Measurements from ENCODE around the gene TNNI2. TPM values are rescaled to one million over a fixed set of nuclear protein-coding genes. Genes with fewer than 3 reads are reported as not detected.

TNNI2 gene
- total RNA-seq, 1 experiment from 2014 or later: 0.55 TPM

- DNase-seq (peak; percentile 15), ATAC-seq (no peak)
- no peaks in the 10 kb centered on the region for H3K9me2 ChIP-seq (replicated peaks; ENCODE audit: low read length)
- no peaks in the 10 kb centered on the region for H4K20me1 ChIP-seq (ENCODE audit: low read length)
- ChIA-PET CTCF (no interaction called here), POLR2A (ENCODE audit: unreplicated experiment) (no interaction called here)
- no peak overlapping the region for H3K9ac ChIP-seq (ENCODE audit: low read length)
- no peaks in the 10 kb centered on the region for H3K27me3 ChIP-seq (ENCODE audit: low read length)
- no peaks in the 10 kb centered on the region for H3F3A ChIP-seq (ENCODE audit: low read length, unreplicated experiment)
- H3K79me2 ChIP-seq (ENCODE audit: low read length): no peaks in the 10 kb centered on the region
- H2AFZ ChIP-seq (ENCODE audit: low read length): no peak overlapping the region
- no peak overlapping the region for H3K4me3 ChIP-seq (ENCODE audit: low read length)
- no peaks in the 10 kb centered on the region for H3K4me1 ChIP-seq (ENCODE audit: insufficient read depth, low read length)
- H3K27ac ChIP-seq (ENCODE audit: low read length): no peak overlapping the region
- TF ChIP-seq EZH2 (IDR thresholded peaks at IDR 0.05; ENCODE audit: low read length, unreplicated experiment): no peak
- no peak for TF ChIP-seq CTCF (conservative IDR thresholded peaks at IDR 0.05; ENCODE audit: low read depth, low read length)
- no peak for TF ChIP-seq EZH2phosphoT487 (IDR thresholded peaks at IDR 0.05; ENCODE audit: borderline replicate concordance, low read length)
- no peaks in the 10 kb centered on the region for H3K9me3 ChIP-seq (ENCODE audit: low read length)
- no TSS peak for BruUV-seq (replicated peaks)
- intact Hi-C loops (cut with micrococcal nuclease): no loop called here
- H3K36me3 ChIP-seq (ENCODE audit: low read depth, low read length): no peaks in the 10 kb centered on the region
- H3K4me2 ChIP-seq (ENCODE audit: low read length): no peak overlapping the region
These were observed 21.3 kb upstream of the TNNI2 start for GRCh38 chr11:1817511-1817910.

GRCh38 chr11:1819074-1819473 is 19.7 kb upstream of the TNNI2 start:
- Histone ChIP-seq H3K9me2 (replicated peaks; ENCODE audit: low read length) (no peaks in the 10 kb centered on the region), H3K27me3 (ENCODE audit: low read length) (no peaks in the 10 kb centered on the region), H3K36me3 (ENCODE audit: low read depth, low read length) (no peaks in the 10 kb centered on the region), H3K4me1 (ENCODE audit: insufficient read depth, low read length) (no peaks in the 10 kb centered on the region), H3K79me2 (ENCODE audit: low read length) (no peaks in the 10 kb centered on the region), H3K4me3 (ENCODE audit: low read length) (no peak overlapping the region), H2AFZ (ENCODE audit: low read length) (no peak overlapping the region), H3K27ac (ENCODE audit: low read length) (no peak overlapping the region), H3F3A (ENCODE audit: low read length, unreplicated experiment) (no peaks in the 10 kb centered on the region), H3K9me3 (ENCODE audit: low read length) (no peaks in the 10 kb centered on the region), H4K20me1 (ENCODE audit: low read length) (no peaks in the 10 kb centered on the region), H3K9ac (ENCODE audit: low read length) (no peak overlapping the region), H3K4me2 (ENCODE audit: low read length) (no peak overlapping the region)
- ChIA-PET CTCF (no interaction called here), POLR2A (ENCODE audit: unreplicated experiment) (no interaction called here)
- BruUV-seq (replicated peaks): no TSS peak
- ATAC-seq: no peak
- intact Hi-C loops (cut with micrococcal nuclease): no loop called here
- TF ChIP-seq CTCF (conservative IDR thresholded peaks at IDR 0.05; ENCODE audit: low read depth, low read length) (no peak), EZH2phosphoT487 (IDR thresholded peaks at IDR 0.05; ENCODE audit: borderline replicate concordance, low read length) (no peak), EZH2 (IDR thresholded peaks at IDR 0.05; ENCODE audit: low read length, unreplicated experiment) (no peak)
- no peak for DNase-seq

- H3K9me2 ChIP-seq (replicated peaks; ENCODE audit: low read length): no peaks in the 10 kb centered on the region
- BruUV-seq (replicated peaks): no TSS peak
- H3K4me2 ChIP-seq (ENCODE audit: low read length): no peak overlapping the region
- no peak overlapping the region for H2AFZ ChIP-seq (ENCODE audit: low read length)
- no peaks in the 10 kb centered on the region for H3F3A ChIP-seq (ENCODE audit: low read length, unreplicated experiment)
- no peaks in the 10 kb centered on the region for H3K4me1 ChIP-seq (ENCODE audit: insufficient read depth, low read length)
- TF ChIP-seq EZH2phosphoT487 (IDR thresholded peaks at IDR 0.05; ENCODE audit: borderline replicate concordance, low read length): no peak
- no peak for TF ChIP-seq EZH2 (IDR thresholded peaks at IDR 0.05; ENCODE audit: low read length, unreplicated experiment)
- TF ChIP-seq CTCF (conservative IDR thresholded peaks at IDR 0.05; ENCODE audit: low read depth, low read length): no peak
- no peaks in the 10 kb centered on the region for H3K36me3 ChIP-seq (ENCODE audit: low read depth, low read length)
- DNase-seq: peak; percentile 43
- CTCF ChIA-PET: no interaction called here
- no peak overlapping the region for H3K27ac ChIP-seq (ENCODE audit: low read length)
- intact Hi-C loops (cut with micrococcal nuclease): no loop called here
- no peak overlapping the region for H3K4me3 ChIP-seq (ENCODE audit: low read length)
- H4K20me1 ChIP-seq (ENCODE audit: low read length): no peaks in the 10 kb centered on the region
- H3K9me3 ChIP-seq (ENCODE audit: low read length): no peaks in the 10 kb centered on the region
- no peaks in the 10 kb centered on the region for H3K27me3 ChIP-seq (ENCODE audit: low read length)
- POLR2A ChIA-PET (ENCODE audit: unreplicated experiment): no interaction called here
- no peaks in the 10 kb centered on the region for H3K79me2 ChIP-seq (ENCODE audit: low read length)
- H3K9ac ChIP-seq (ENCODE audit: low read length): no peak overlapping the region
- ATAC-seq: no peak
These were observed 18.1 kb upstream of the TNNI2 start for GRCh38 chr11:1820463-1821325.

Measured in PC-3 (cell line).